K562 (cell line): ENCODE measurements around the gene RAB9B. TPM values are rescaled to one million over a fixed set of nuclear protein-coding genes. Genes with fewer than 3 reads are reported as not detected.

Experiments
- ATAC-seq: fragments of 200-7000 bp; cut with Tn5 transposase; 3 replicates; pipeline ENCODE4 v1.9.1; 2020; ENCODE audit warnings: moderate library complexity
- BruUV-seq: library from RNA; stranded (reverse); fragments of 400-500 nt; replicated peaks from 2 replicates; lab custom pipeline; 2021; lab: Mats Ljungman, UMichigan
- CTCF ChIA-PET: fragments of 300-600 bp; formaldehyde crosslinking; extraction: SDS; loops from one replicate; lab custom pipeline; 2021; ENCODE audit warnings: low intra/inter-chr PET ratio; lab: Yijun Ruan, JAX
- POLR2A ChIA-PET: fragments of 300-600, 350-650 bp; sonication (Branson Sonifier 250); formaldehyde crosslinking; extraction: SDS; loops from one replicate; lab custom pipeline; 2021; ENCODE audit warnings: antibody characterized with exemption, inconsistent platforms; lab: Yijun Ruan, JAX
- DNase-seq, 4 experiments: peaks; one replicate each; pipeline versions ENCODE4 v3.0.0 to v3.0.0-alpha.2; 2011 to 2018; ENCODE audit warnings: low spot score in 3 of 4, mixed read lengths in 3 of 4; ENCODE audit errors: extremely low read depth in 1 of 4
- FAIRE-seq: peaks from 2 replicates; lab custom pipeline; 2011; peaks lifted over from hg19 to GRCh38; lab: Jason Lieb, UNC
- H2AFZ ChIP-seq: 2 replicates; pipeline ENCODE4 v1.6.0; 2011; ENCODE audit warnings: low read depth, low read length, control low read depth, inconsistent platforms
- H3K27ac ChIP-seq: fragments of 200-600 bp; 3 replicates; pipeline ENCODE4 v1.8.0; 2011; ENCODE audit warnings: low read depth, mild to moderate bottlenecking, control low read depth, inconsistent platforms, low read length, moderate library complexity, mixed read lengths; ENCODE audit errors: extremely low read depth
- H3K27me3 ChIP-seq, 2 experiments: fragments of 300-600 bp in 1 of 2; 2 replicates in 1 of 2; 3 replicates in 1 of 2; pipeline versions ENCODE4 v1.6.0 to v1.8.0; 2011; ENCODE audit warnings: inconsistent platforms in 2 of 2, low read length in 2 of 2, mild to moderate bottlenecking in 1 of 2, mixed read lengths in 1 of 2, moderate library complexity in 1 of 2; ENCODE audit not compliant: control insufficient read depth in 2 of 2, insufficient read depth in 2 of 2
- H3K36me3 ChIP-seq: fragments of 300-600 bp; 3 replicates; pipeline ENCODE4 v1.8.0; 2011; ENCODE audit warnings: mild to moderate bottlenecking, low read length, inconsistent platforms; ENCODE audit not compliant: control insufficient read depth, insufficient read depth
- H3K4me1 ChIP-seq, 2 experiments: fragments of 200-600 bp in 1 of 2; replicated peaks in 1 of 2; 2 replicates in 1 of 2; 3 replicates in 1 of 2; pipeline versions ENCODE4 v1.5.1 to v1.8.0; 2011; ENCODE audit warnings: inconsistent platforms in 2 of 2, low read length in 2 of 2, mild to moderate bottlenecking in 1 of 2, mixed read lengths in 1 of 2, moderate library complexity in 1 of 2; ENCODE audit not compliant: control insufficient read depth in 2 of 2, insufficient read depth in 2 of 2
- H3K4me2 ChIP-seq: 2 replicates; pipeline ENCODE4 v1.6.1; 2011; ENCODE audit warnings: low read length, control low read depth, inconsistent platforms, mixed read lengths; ENCODE audit not compliant: insufficient read depth
- H3K4me3 ChIP-seq: fragments of 200-600 bp; sonication (generic), shearing (Covaris generic); 2 replicates; pipeline ENCODE4 v1.5.1; 2016; ENCODE audit warnings: control low read depth, inconsistent platforms
- H3K79me2 ChIP-seq: fragments of 200-600 bp; 3 replicates; pipeline ENCODE4 v1.8.0; 2011; ENCODE audit warnings: low read length, inconsistent platforms; ENCODE audit not compliant: control insufficient read depth, insufficient read depth
- H3K9ac ChIP-seq, 2 experiments: 2 replicates each; pipeline versions ENCODE4 v1.6.0 to v1.6.1; 2011; ENCODE audit warnings: low read depth in 2 of 2, low read length in 2 of 2, control low read depth in 1 of 2, inconsistent platforms in 1 of 2, mild to moderate bottlenecking in 1 of 2, mixed read lengths in 1 of 2; ENCODE audit not compliant: insufficient read depth in 1 of 2
- H3K9me1 ChIP-seq: one replicate; pipeline ENCODE4 v1.6.0; 2011; ENCODE audit warnings: inconsistent platforms, mild to moderate bottlenecking, low read length, moderate library complexity; ENCODE audit not compliant: control insufficient read depth, insufficient read depth
- H3K9me3 ChIP-seq: replicated peaks from 2 replicates; pipeline ENCODE4 v1.5.1; 2011; ENCODE audit warnings: low read depth, low read length, inconsistent platforms; ENCODE audit not compliant: control insufficient read depth, insufficient read depth
- H4K20me1 ChIP-seq: replicated peaks from 2 replicates; pipeline ENCODE4 v1.6.1; 2011; ENCODE audit warnings: low read length, inconsistent platforms, mixed read lengths; ENCODE audit not compliant: control insufficient read depth, insufficient read depth
- CEBPB ChIP-seq: fragments of 450-650 bp; IDR thresholded peaks from 2 replicates; pipeline ENCODE4 v1.6.1; 2016; ENCODE audit warnings: missing genetic modification characterization, missing compliant biosample characterization
- HDGF ChIP-seq: fragments of 450-650 bp; IDR thresholded peaks from 2 replicates; pipeline ENCODE4 v1.6.1; 2016
- KAT2B ChIP-seq: IDR thresholded peaks from one replicate; pipeline ENCODE4 v1.6.1; 2012; ENCODE audit warnings: low read depth, mild to moderate bottlenecking, control low read depth, inconsistent platforms, low read length, moderate library complexity
- L3MBTL2 ChIP-seq: fragments of 450-650 bp; IDR thresholded peaks from 2 replicates; pipeline ENCODE4 v1.6.1; 2016; ENCODE audit warnings: mild to moderate bottlenecking, moderate library complexity
- OTX1 ChIP-seq: fragments of 450-650 bp; formaldehyde crosslinking; IDR thresholded peaks from 2 replicates; pipeline ENCODE4 v1.4.0; 2022; ENCODE audit warnings: mild to moderate bottlenecking
- POLR2G ChIP-seq: fragments of 200-400 bp; formaldehyde crosslinking; IDR thresholded peaks from 2 replicates; pipeline ENCODE4 v1.6.1; 2017; ENCODE audit warnings: low read depth, mild to moderate bottlenecking, antibody characterized with exemption, low read length, moderate library complexity
- ZNF224 ChIP-seq: sonication (generic); formaldehyde crosslinking; IDR thresholded peaks from 2 replicates; pipeline ENCODE4 v1.8.0; 2022; ENCODE audit warnings: mild to moderate bottlenecking, missing genetic modification reagents
- WGBS: fragments of 100-300 bp; shearing (Covaris generic); methylation state at CpG from one replicate; pipeline ENCODE4 v1.1.6; 2016; ENCODE audit warnings: low coverage, mixed read lengths; ENCODE audit not compliant: insufficient coverage; ENCODE audit errors: missing lambda C conversion rate; 5-methylcytosine and 5-hydroxymethylcytosine counted together
- in situ Hi-C: fragments of 300-500 bp; cut with MboI; formaldehyde crosslinking; loops from 4 replicates; pipeline ENCODE4 v1.15.0; 2018; ENCODE audit warnings: inconsistent platforms, mixed read lengths
- intact Hi-C: fragments of 100-400 bp; cut with micrococcal nuclease; formaldehyde crosslinking; loops from 2 replicates; pipeline ENCODE4 v1.14.2; 2022
- polyA plus RNA-seq, 8 experiments: library from polyadenylated mRNA; depleted of rRNA in 4 of 8; stranded (reverse) in 5 of 8; unstranded in 3 of 8; fragments of >200 nt; fragmentation: Nextera tagmentation in 2 of 8; fragmentation: Illumina TruSeq in 1 of 8; extraction: Ambion mirVana in 2 of 8; extraction: Trizol in 1 of 8; gene quantifications; 2 replicates each; pipeline versions ENCODE4 v1.2.1 to v1.2.3, GENCODE V29; 2011 to 2014; ENCODE audit warnings: inconsistent platforms in 1 of 8, missing spikeins in 1 of 8
- total RNA-seq, 7 experiments: library from RNA; depleted of rRNA in 6 of 7; stranded (reverse); fragments of >200 nt in 6 of 7; fragmentation: Illumina TruSeq in 2 of 7; extraction: Trizol in 2 of 7; gene quantifications; 2 replicates each; pipeline versions ENCODE4 v1.2.1 to v1.2.3, GENCODE V29; 2011 to 2021; ENCODE audit warnings: low replicate concordance in 1 of 7
- TF ChIP-seq, protein P1 (sequence below): fragments of 450-650 bp; IDR thresholded peaks from 2 replicates; pipeline ENCODE4 v1.6.1; 2016

The RAB9B gene
- total and polyA plus RNA-seq, 9 of the 15 experiments (the other 6 are each of a cell fraction or from before 2014, with no cell fraction given), result 0.03 to 0.05 (median 0.04) TPM; not detected in 6

- no peak for ATAC-seq
- WGBS, result 0% methylated on average over 1 of the region's 2 CpGs
- in situ Hi-C loops, result no loop called here
Observed at GRCh38 chrX:103776546-103776945, 55.5 kb downstream of the RAB9B start, which contains the start of gene PLP1. TSS of gene PLP1 (plus strand) at chrX:103776840. CDS start at chrX:103776996, 156 bp downstream.

GRCh38 chrX:103774070-103774642 is 57.9 kb downstream of the RAB9B start:
- no peak overlapping the region for H3K9ac ChIP-seq
- 0% methylated on average over 6 of the region's 6 CpGs for WGBS
- intact Hi-C loops (no loop called here), in situ Hi-C loops (no loop called here)
- H3K4me2 ChIP-seq, result no peak overlapping the region
- H3K36me3 ChIP-seq, result no peaks in the 10 kb centered on the region
- POLR2A ChIA-PET, result interaction anchor here (0.6 to 1.6 kb wide), 2 partner anchors 10 to 108 kb away, joined by 3 read pairs; no protein-coding TSS in a partner anchor
- TF ChIP-seq POLR2G, result no peak
- TF ChIP-seq HDGF, result no peak
- no peak for TF ChIP-seq KAT2B
- TF ChIP-seq ZNF224 (CRISPR knock-in tag), result no peak
- TF ChIP-seq L3MBTL2, result no peak
- TF ChIP-seq OTX1 (CRISPR knock-in tag), result no peak
- peaks cover 0 to 12% of the 10 kb centered on the region in 2 experiments; a peak in 2 of 5 replicates for H3K27me3 ChIP-seq
- H3K4me1 ChIP-seq, result no peaks in the 10 kb centered on the region
- ATAC-seq (no peak), DNase-seq (no peak), FAIRE-seq (no peak)
- H4K20me1 ChIP-seq, result no peaks in the 10 kb centered on the region
- no peak overlapping the region for H3K4me3 ChIP-seq
- CTCF ChIA-PET, result no interaction called here
- no TSS peak for BruUV-seq
- no peak overlapping the region for H2AFZ ChIP-seq
- no peaks in the 10 kb centered on the region for H3K9me3 ChIP-seq
- no peak overlapping the region for H3K27ac ChIP-seq
- no peaks in the 10 kb centered on the region for H3K9me1 ChIP-seq
- H3K79me2 ChIP-seq, result no peaks in the 10 kb centered on the region

More at GRCh38 chrX:103776546-103776945, 55.5 kb downstream of the RAB9B start, which contains the start of gene PLP1:
- H3K4me1 ChIP-seq, result no peaks in the 10 kb centered on the region
- H3K9me1 ChIP-seq, result no peaks in the 10 kb centered on the region
- CTCF ChIA-PET, result no interaction called here
- intact Hi-C loops, result no loop called here
- POLR2A ChIA-PET, result no interaction called here
- DNase-seq, result no peak
- TF ChIP-seq CEBPB, result no peak
- TF ChIP-seq, protein P1, sequence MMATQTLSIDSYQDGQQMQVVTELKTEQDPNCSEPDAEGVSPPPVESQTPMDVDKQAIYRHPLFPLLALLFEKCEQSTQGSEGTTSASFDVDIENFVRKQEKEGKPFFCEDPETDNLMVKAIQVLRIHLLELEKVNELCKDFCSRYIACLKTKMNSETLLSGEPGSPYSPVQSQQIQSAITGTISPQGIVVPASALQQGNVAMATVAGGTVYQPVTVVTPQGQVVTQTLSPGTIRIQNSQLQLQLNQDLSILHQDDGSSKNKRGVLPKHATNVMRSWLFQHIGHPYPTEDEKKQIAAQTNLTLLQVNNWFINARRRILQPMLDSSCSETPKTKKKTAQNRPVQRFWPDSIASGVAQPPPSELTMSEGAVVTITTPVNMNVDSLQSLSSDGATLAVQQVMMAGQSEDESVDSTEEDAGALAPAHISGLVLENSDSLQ, result peak; percentile 43; the same call in 1 of the 2 replicates
- TF ChIP-seq, all 486 proteins: peak for 1
- Histone ChIP-seq H3K4me3 (no peak within 1 kb of the TSS), H3K9me3 (no peaks in the 10 kb centered on the region), H3K27ac (no peak within 1 kb of the TSS), H3K27me3 (peaks cover 0 to 16% of the 10 kb centered on the region in 2 experiments; a peak in 2 of 5 replicates), H3K36me3 (no peaks in the 10 kb centered on the region), H3K79me2 (no peaks in the 10 kb centered on the region), H4K20me1 (no peaks in the 10 kb centered on the region), H2AFZ (no peak within 1 kb of the TSS), H3K4me2 (no peak within 1 kb of the TSS), H3K9ac (no peak within 1 kb of the TSS)
- FAIRE-seq, result no peak
- no TSS peak for BruUV-seq
